ENCODE measurements around the gene PPIL1.

DNA sequence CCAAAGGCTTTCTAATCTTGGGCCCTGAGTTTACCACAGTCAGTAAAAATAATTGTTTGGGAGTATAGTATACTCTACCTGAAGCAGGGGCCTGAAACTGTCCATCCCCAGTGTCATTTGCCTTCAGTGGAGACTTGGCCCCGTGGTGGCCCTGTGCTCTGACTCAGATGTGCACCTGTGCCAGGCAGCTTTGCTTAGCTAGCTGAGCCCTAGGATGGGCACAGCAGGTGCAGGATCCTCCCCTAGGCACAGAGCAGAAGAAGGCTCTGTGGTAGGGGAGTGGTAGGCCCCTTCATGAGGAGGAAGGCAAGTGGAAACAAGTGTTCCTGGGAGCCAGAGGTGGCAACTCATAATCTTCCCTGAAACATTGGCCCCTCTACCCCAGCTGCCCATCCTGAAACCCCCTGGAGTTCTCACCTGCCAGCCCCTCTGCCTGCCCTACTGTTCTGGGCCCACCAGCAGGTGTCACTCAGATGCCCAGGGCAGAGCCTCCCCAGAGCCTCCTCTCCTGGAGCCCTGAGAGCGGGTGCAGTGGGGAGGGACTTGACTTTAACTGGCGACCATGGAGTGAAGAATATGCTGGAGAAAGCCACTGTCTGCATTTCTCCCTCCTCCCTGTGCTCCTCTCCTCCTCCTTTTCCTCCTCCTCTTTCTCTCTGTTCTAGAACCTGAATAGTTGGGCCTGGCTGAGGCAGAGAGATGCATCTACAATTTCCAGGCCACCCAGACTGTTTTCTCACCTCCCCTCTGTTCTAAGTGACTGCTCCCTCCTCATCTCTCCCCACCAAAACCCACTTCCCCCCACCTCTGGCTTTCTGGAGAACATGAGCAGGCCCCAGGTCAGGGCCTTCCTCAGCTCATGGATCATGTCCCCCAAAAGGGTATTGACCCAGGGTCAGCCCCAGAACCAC lies 38.2 kb downstream of the PPIL1 start:
- TF ChIP-seq YY1 (IDR thresholded peaks at IDR 0.05; ENCODE audit: low read depth) (no peak), TEAD4 (IDR thresholded peaks at IDR 0.05) (no peak), EP300 (IDR thresholded peaks at IDR 0.05; ENCODE audit: borderline replicate concordance) (no peak), CREB1 (IDR thresholded peaks at IDR 0.05; ENCODE audit: low read depth) (no peak), TCF12 (IDR thresholded peaks at IDR 0.05; ENCODE audit: low read depth) (no peak), FOXM1 (IDR thresholded peaks at IDR 0.05; ENCODE audit: borderline replicate concordance, low read depth) (no peak), CEBPB (IDR thresholded peaks at IDR 0.05) (no peak), EGR1 (IDR thresholded peaks at IDR 0.05) (no peak)
- TF ChIP-seq, protein P1, sequence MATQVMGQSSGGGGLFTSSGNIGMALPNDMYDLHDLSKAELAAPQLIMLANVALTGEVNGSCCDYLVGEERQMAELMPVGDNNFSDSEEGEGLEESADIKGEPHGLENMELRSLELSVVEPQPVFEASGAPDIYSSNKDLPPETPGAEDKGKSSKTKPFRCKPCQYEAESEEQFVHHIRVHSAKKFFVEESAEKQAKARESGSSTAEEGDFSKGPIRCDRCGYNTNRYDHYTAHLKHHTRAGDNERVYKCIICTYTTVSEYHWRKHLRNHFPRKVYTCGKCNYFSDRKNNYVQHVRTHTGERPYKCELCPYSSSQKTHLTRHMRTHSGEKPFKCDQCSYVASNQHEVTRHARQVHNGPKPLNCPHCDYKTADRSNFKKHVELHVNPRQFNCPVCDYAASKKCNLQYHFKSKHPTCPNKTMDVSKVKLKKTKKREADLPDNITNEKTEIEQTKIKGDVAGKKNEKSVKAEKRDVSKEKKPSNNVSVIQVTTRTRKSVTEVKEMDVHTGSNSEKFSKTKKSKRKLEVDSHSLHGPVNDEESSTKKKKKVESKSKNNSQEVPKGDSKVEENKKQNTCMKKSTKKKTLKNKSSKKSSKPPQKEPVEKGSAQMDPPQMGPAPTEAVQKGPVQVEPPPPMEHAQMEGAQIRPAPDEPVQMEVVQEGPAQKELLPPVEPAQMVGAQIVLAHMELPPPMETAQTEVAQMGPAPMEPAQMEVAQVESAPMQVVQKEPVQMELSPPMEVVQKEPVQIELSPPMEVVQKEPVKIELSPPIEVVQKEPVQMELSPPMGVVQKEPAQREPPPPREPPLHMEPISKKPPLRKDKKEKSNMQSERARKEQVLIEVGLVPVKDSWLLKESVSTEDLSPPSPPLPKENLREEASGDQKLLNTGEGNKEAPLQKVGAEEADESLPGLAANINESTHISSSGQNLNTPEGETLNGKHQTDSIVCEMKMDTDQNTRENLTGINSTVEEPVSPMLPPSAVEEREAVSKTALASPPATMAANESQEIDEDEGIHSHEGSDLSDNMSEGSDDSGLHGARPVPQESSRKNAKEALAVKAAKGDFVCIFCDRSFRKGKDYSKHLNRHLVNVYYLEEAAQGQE (IDR thresholded peaks at IDR 0.05; ENCODE audit: low read depth): no peak
- TF ChIP-seq, protein P2, sequence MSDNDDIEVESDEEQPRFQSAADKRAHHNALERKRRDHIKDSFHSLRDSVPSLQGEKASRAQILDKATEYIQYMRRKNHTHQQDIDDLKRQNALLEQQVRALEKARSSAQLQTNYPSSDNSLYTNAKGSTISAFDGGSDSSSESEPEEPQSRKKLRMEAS (IDR thresholded peaks at IDR 0.05): no peak
